Limb (tissue), 2 donors: ENCODE data around the gene EIPR1.

Source experiments
- DNase-seq, 2 donors: peaks; one replicate each; pipeline ENCODE4 v3.0.0-alpha.2; 2016; ENCODE audit errors: extremely low spot score in 2 of 2

EIPR1 gene

GRCh38 chr2:3377612-3378432 is at the start of gene EIPR1:
Gene EIPR1 (minus strand): TSS chr2:3377818. CDS start chr2:3377689, 129 bp downstream.
- peak; percentile 97 to 98 for DNase-seq

- no peak for DNase-seq
Measured at GRCh38 chr2:3427272-3427671, 49.7 kb upstream of the EIPR1 start.

GRCh38 chr2:3426615-3427014 is 49.0 kb upstream of the EIPR1 start:
- no peak for DNase-seq

GRCh38 chr2:3424171-3424795 is 46.7 kb upstream of the EIPR1 start:
- DNase-seq, result no peak

- DNase-seq, result peak in 1 of 2 donors; percentile 70
Measured at GRCh38 chr2:3423492-3424170, 46.0 kb upstream of the EIPR1 start.

DNA sequence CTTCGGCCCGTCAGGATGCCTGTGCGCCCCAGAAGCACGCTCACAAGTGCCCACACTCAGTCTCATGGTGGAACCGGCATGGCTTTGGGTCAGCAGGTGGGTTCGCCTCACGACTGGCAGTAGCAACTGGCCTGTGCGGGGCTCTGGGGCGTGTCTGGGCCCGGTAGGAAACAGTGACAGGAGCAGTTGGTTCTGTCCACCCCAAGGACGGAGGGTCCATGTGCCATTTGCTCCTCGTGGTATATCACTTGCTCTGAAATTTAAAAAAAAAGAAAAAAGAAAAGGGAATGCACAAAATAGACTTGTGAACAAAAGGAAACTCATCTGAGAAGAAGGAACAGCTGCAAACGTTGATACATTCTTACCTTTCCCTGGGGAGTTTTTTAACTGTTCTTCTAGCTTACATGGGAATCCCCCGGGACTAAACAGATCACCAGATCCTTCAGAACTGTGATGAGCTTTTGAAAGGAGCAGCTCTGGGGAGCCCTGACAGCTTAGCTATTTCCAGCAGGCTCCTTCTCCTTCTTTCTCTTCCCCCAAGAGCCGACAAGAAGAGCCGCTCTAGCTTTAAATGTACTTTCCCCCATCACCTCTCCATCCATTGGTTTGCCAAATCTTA is 44.7 kb upstream of the EIPR1 start:
- no peak for DNase-seq

DNA sequence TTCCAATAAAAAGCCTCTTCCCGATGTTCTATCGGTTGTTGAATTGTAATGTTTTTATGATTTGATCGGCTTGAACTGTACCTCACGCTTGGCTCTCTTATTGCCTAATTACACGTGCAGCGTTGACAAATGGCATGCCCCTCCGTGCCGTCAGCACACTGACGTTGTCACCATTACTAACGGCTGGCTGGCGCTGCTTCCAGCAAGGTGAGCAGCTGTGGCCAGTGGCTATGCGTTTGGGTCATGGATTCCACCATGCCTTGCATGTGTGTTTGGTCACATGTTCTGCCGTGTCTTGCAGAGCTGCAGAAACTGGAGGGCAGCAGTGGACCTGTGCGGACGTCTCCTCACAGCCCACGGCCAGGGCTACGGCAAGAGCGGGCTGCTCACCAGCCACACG is 44.0 kb upstream of the EIPR1 start:
- no peak for DNase-seq

- no peak for DNase-seq
Measured at GRCh38 chr2:3420769-3421397, 43.3 kb upstream of the EIPR1 start.

GRCh38 chr2:3420076-3420768 is 42.6 kb upstream of the EIPR1 start:
- DNase-seq, result no peak

- no peak for DNase-seq
Measured at GRCh38 chr2:3418766-3419404, 41.3 kb upstream of the EIPR1 start.

GRCh38 chr2:3414133-3414860 is 36.7 kb upstream of the EIPR1 start:
- DNase-seq, result no peak

- DNase-seq, result no peak
Measured at GRCh38 chr2:3413697-3414096, 36.1 kb upstream of the EIPR1 start.

GRCh38 chr2:3411103-3411502 is 33.5 kb upstream of the EIPR1 start:
- DNase-seq, result no peak

DNA sequence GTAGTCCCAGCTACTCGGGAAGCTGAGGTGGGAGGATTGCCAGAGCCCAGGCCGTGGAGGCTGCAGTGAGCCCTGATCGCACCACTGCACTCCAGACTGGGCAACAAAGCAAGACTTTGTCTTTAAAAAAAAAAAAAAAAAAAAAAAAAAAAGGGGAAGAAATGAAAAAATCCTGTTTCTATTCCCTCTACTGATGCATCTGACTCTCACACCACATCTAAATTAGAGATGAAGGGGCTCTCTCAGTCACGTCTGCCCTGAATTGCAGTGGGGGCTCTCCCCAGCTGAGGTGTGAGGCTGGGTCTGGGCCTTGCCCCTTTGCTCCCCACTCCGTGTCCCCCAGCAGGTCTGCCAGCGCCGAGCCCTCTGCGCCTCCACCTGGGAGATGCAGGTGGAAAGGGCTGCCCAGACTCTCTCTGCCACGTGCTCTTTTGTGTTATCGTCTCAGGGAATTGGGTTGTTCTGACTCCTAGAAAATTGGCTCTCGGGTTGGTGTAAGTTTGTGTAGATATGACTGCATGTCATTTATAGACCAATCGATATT is 32.1 kb upstream of the EIPR1 start:
- no peak for DNase-seq

GRCh38 chr2:3408781-3409180 is 31.2 kb upstream of the EIPR1 start:
- no peak for DNase-seq

DNA sequence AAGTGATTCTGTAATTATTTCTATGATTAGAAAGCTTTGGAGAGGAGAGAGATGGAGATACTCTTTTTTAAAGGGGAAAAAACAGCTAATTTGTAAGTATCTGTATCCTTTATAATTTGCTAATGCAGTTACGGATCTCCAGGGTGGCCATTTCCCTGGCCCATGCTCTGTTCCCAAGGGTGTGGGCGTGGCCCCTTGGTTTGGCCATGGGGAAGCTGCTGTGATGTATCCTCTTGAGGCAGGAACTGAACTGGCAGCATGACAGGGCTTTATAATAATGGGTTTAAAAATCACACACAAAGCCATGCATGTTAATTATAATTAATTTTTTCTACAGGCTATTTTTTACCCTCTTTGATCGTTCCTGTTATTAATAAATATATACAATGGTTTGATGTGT is 28.9 kb upstream of the EIPR1 start:
- no peak for DNase-seq

- DNase-seq, result no peak
Measured at GRCh38 chr2:3405876-3406275, 28.3 kb upstream of the EIPR1 start.

- DNase-seq, result no peak
Measured at GRCh38 chr2:3405307-3405706, 27.7 kb upstream of the EIPR1 start.

DNA sequence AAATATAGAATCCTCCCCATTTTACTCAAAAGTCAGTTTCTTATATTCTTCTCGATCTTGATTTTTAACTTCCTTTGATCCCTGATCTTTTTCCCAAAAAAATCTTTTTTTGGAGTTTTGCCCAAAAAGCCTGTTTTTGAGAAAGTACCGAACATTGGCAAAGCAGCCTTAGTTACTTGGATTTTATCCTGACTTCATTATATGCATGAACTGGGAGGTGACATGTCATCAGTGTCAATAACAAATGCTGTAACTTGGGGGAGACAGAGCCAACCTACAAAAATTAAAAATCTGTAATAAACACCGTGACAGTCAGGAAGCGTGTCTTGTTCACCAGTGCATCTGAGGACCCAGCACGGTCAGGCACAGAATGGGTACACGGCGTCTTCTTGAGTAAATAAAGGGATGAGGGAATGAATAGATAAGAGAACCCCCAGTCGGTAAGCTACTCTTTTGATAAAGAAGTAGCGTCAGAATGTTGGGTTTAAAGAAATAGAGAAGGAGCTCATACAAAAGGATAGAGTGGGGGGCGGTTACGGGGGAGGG is 26.8 kb upstream of the EIPR1 start:
- DNase-seq, result no peak
